IMR-90 (cell line): Measurements from ENCODE around the gene EFNB2. TPM values are rescaled to one million over a fixed set of nuclear protein-coding genes. Genes with fewer than 3 reads are reported as not detected.

Experiments used
- ATAC-seq: fragments of 200-7000 bp; cut with Tn5 transposase; 2 replicates; pipeline ENCODE4 v1.9.1; 2020; ENCODE audit warnings: low read depth, mild to moderate bottlenecking, moderate library complexity
- BruUV-seq: library from RNA; stranded (reverse); fragments of 400-500 nt; replicated peaks from 2 replicates; lab custom pipeline; 2021; lab: Mats Ljungman, UMichigan
- CTCF ChIA-PET: fragments of 300-600 bp; formaldehyde crosslinking; extraction: SDS; loops from one replicate; lab custom pipeline; 2021; ENCODE audit warnings: antibody characterized with exemption; lab: Yijun Ruan, JAX
- POLR2A ChIA-PET: fragments of 300-600 bp; sonication (Branson Sonifier 250); formaldehyde crosslinking; loops from one replicate; lab custom pipeline; 2022; ENCODE audit warnings: antibody characterized with exemption; ENCODE audit not compliant: unreplicated experiment; lab: Charles Lee
- DNase-seq: peaks from one replicate; pipeline ENCODE4 v3.0.0; 2013
- H2AFZ ChIP-seq: replicated peaks from 2 replicates; pipeline ENCODE3; 2013; ENCODE audit warnings: low read length, mild to moderate bottlenecking; ENCODE audit not compliant: poor library complexity
- H2AK5ac ChIP-seq: 2 replicates; pipeline ENCODE4 v1.6.1; 2013; ENCODE audit warnings: low read depth, low read length, inconsistent platforms
- H2AK9ac ChIP-seq: replicated peaks from 2 replicates; pipeline ENCODE3; 2013; ENCODE audit warnings: mild to moderate bottlenecking, low read depth, low read length, moderate library complexity; ENCODE audit not compliant: poor library complexity
- H2BK120ac ChIP-seq: 2 replicates; pipeline ENCODE4 v1.6.1; 2013; ENCODE audit warnings: low read depth, low read length, inconsistent platforms
- H2BK15ac ChIP-seq: 3 replicates; pipeline ENCODE4 v1.6.1; 2013; ENCODE audit warnings: low read depth, low read length, inconsistent platforms
- H2BK20ac ChIP-seq: 2 replicates; pipeline ENCODE4 v1.6.1; 2013; ENCODE audit warnings: low read depth, mild to moderate bottlenecking, inconsistent platforms, low read length, moderate library complexity
- H2BK5ac ChIP-seq: 2 replicates; pipeline ENCODE4 v1.6.1; 2013; ENCODE audit warnings: mild to moderate bottlenecking, low read depth, low read length, inconsistent platforms; ENCODE audit not compliant: poor library complexity, severe bottlenecking
- H3K14ac ChIP-seq: replicated peaks from 2 replicates; pipeline ENCODE4 v1.6.1; 2013; ENCODE audit warnings: low read depth, low read length, inconsistent platforms
- H3K18ac ChIP-seq: 2 replicates; pipeline ENCODE4 v1.6.1; 2013; ENCODE audit warnings: low read depth, low read length, control low read depth
- H3K23ac ChIP-seq: 2 replicates; pipeline ENCODE4 v1.6.1; 2013; ENCODE audit warnings: low read depth, low read length, inconsistent platforms
- H3K27ac ChIP-seq: 2 replicates; pipeline ENCODE4 v1.5.1; 2013; ENCODE audit warnings: mild to moderate bottlenecking, control low read depth, low read length; ENCODE audit not compliant: insufficient read depth
- H3K27me3 ChIP-seq: 2 replicates; pipeline ENCODE4 v1.6.1; 2013; ENCODE audit warnings: low read length; ENCODE audit not compliant: control insufficient read depth, insufficient read depth
- H3K36me3 ChIP-seq: 2 replicates; pipeline ENCODE4 v1.6.1; 2013; ENCODE audit warnings: low read length, mixed read lengths; ENCODE audit not compliant: control insufficient read depth, insufficient read depth
- H3K4ac ChIP-seq: 2 replicates; pipeline ENCODE4 v1.6.1; 2013; ENCODE audit warnings: low read depth, low read length, inconsistent platforms
- H3K4me1 ChIP-seq: 2 replicates; pipeline ENCODE4 v1.6.1; 2013; ENCODE audit warnings: low read length, mixed read lengths; ENCODE audit not compliant: control insufficient read depth, insufficient read depth
- H3K4me2 ChIP-seq: 2 replicates; pipeline ENCODE4 v1.6.1; 2013; ENCODE audit warnings: low read depth, mild to moderate bottlenecking, control low read depth, low read length, moderate library complexity
- H3K4me3 ChIP-seq: 2 replicates; pipeline ENCODE4 v1.5.1; 2013; ENCODE audit warnings: low read depth, mild to moderate bottlenecking, control low read depth, low read length, moderate library complexity; ENCODE audit not compliant: insufficient read depth
- H3K56ac ChIP-seq: 2 replicates; pipeline ENCODE4 v1.6.1; 2013; ENCODE audit warnings: low read length, inconsistent platforms; ENCODE audit not compliant: insufficient read depth; ENCODE audit errors: extremely low read depth
- H3K79me1 ChIP-seq, 2 experiments: 2 replicates each; pipeline ENCODE4 v1.6.1; 2013; ENCODE audit warnings: low read length in 2 of 2, inconsistent platforms in 1 of 2, low read depth in 1 of 2
- H3K9ac ChIP-seq: 2 replicates; pipeline ENCODE4 v1.6.1; 2013; ENCODE audit warnings: low read depth, low read length, control low read depth
- H3K9me1 ChIP-seq: 2 replicates; pipeline ENCODE4 v1.6.1; 2013; ENCODE audit warnings: low read length, inconsistent platforms; ENCODE audit not compliant: insufficient read depth
- H3K9me3 ChIP-seq: 2 replicates; pipeline ENCODE4 v1.6.1; 2013; ENCODE audit warnings: low read length; ENCODE audit not compliant: control insufficient read depth, insufficient read depth
- H4K20me1 ChIP-seq: 2 replicates; pipeline ENCODE4 v1.6.1; 2013; ENCODE audit warnings: low read length, inconsistent platforms; ENCODE audit not compliant: insufficient read depth
- H4K5ac ChIP-seq: 2 replicates; pipeline ENCODE4 v1.6.1; 2013; ENCODE audit warnings: mild to moderate bottlenecking, low read depth, low read length, control low read depth
- H4K8ac ChIP-seq, 2 experiments: 2 replicates each; pipeline ENCODE4 v1.6.1; 2013; ENCODE audit warnings: low read depth in 2 of 2, low read length in 2 of 2, control low read depth in 1 of 2, inconsistent platforms in 1 of 2
- H4K91ac ChIP-seq: 2 replicates; pipeline ENCODE4 v1.6.1; 2013; ENCODE audit warnings: low read depth, low read length, inconsistent platforms; ENCODE audit not compliant: insufficient read depth
- RFX5 ChIP-seq: IDR thresholded peaks from 2 replicates; pipeline ENCODE4 v1.8.0; 2012; ENCODE audit warnings: low read depth, mild to moderate bottlenecking, low read length, moderate library complexity
- WGBS, 2 experiments: methylation state at CpG; one replicate each; pipeline versions ENCODE4 v1.1.5 to v1.1.7; 2013; ENCODE audit warnings: missing lambda C conversion rate in 2 of 2; ENCODE audit not compliant: insufficient read length in 1 of 2; ENCODE audit errors: extremely low coverage in 2 of 2; 5-methylcytosine and 5-hydroxymethylcytosine counted together
- dilution Hi-C: fragments of 300-500 bp; cut with HindIII; formaldehyde crosslinking; loops from one replicate; pipeline ENCODE4 v1.14.3; 2018; ENCODE audit warnings: low sequenced_read_pairs; ENCODE audit not compliant: unreplicated experiment
- in situ Hi-C: fragments of 300-500 bp; cut with MboI; formaldehyde crosslinking; loops from 3 replicates; pipeline ENCODE4 v1.14.3; 2019; ENCODE audit warnings: low sequenced_read_pairs, inconsistent platforms, mixed read lengths
- intact Hi-C: fragments of 100-400 bp; cut with micrococcal nuclease; formaldehyde crosslinking; loops from 2 replicates; pipeline ENCODE4 v1.10.0; 2022
- polyA plus RNA-seq, 3 experiments: library from polyadenylated mRNA; depleted of rRNA; stranded (reverse); fragments of >200 nt; gene quantifications; 2 replicates each; pipeline ENCODE4 v1.2.3, GENCODE V29; 2012; ENCODE audit warnings: low replicate concordance in 1 of 3
- total RNA-seq: library from RNA; depleted of rRNA; stranded (reverse); fragments of >200 nt; gene quantifications from 2 replicates; pipeline ENCODE4 v1.2.3, GENCODE V29; 2012

EFNB2 gene
- total and polyA plus RNA-seq, 2 of the 4 experiments (the other 2 are of a cell fraction): 5.4 to 6.0 TPM

- H3K27ac ChIP-seq: no peak overlapping the region
- no peak overlapping the region for H4K8ac ChIP-seq
- no TSS peak for BruUV-seq
- no peak overlapping the region for H3K4me3 ChIP-seq
- in situ Hi-C loops (no loop called here), intact Hi-C loops (no loop called here), dilution Hi-C loops (no loop called here)
- H4K20me1 ChIP-seq: no peaks in the 10 kb centered on the region
- H3K23ac ChIP-seq: no peak overlapping the region
- no peaks in the 10 kb centered on the region for H3K4me1 ChIP-seq
- H3K9ac ChIP-seq: no peak overlapping the region
- H2AK5ac ChIP-seq: no peak overlapping the region
- H3K27me3 ChIP-seq: no peaks in the 10 kb centered on the region
- no peak overlapping the region for H3K14ac ChIP-seq
- no peak overlapping the region for H2BK15ac ChIP-seq
- H3K9me1 ChIP-seq: no peaks in the 10 kb centered on the region
- ChIA-PET CTCF (no interaction called here), POLR2A (no interaction called here)
- no peak overlapping the region for H3K18ac ChIP-seq
- no peak overlapping the region for H4K5ac ChIP-seq
- H2AK9ac ChIP-seq: no peak overlapping the region
- no peak overlapping the region for H3K4ac ChIP-seq
- no peak for ATAC-seq
- DNase-seq: no peak
- no peak overlapping the region for H3K56ac ChIP-seq
- H3K9me3 ChIP-seq: no peaks in the 10 kb centered on the region
- H3K79me1 ChIP-seq: no peaks in the 10 kb centered on the region; a peak in 1 of 4 replicates
- 100% methylated on average over 1 of the region's 7 CpGs; no CpG with 5 or more reads in 1 of the 2 experiments for WGBS, 2 experiments
- no peak overlapping the region for H2BK20ac ChIP-seq
- H2BK120ac ChIP-seq: no peak overlapping the region
- no peak overlapping the region for H3K4me2 ChIP-seq
- peaks cover 14% of the 10 kb centered on the region for H3K36me3 ChIP-seq
- H4K91ac ChIP-seq: no peak overlapping the region
- no peak for TF ChIP-seq RFX5
- H2AFZ ChIP-seq: no peak overlapping the region
- H2BK5ac ChIP-seq: no peak overlapping the region
These were observed 45.5 kb downstream of the EFNB2 start for GRCh38 chr13:106489849-106490568.
